ENCODE data around the gene SMR3A.

SMR3A gene

GRCh38 chr4:70360460-70360859 is at the start of gene SMR3A:
Gene SMR3A, plus strand, starts transcription at chr4:70360760. Its CDS starts 1,356 bp downstream, at chr4:70362116.
- DNase-seq: no peak

- DNase-seq: no peak
Measured at GRCh38 chr4:70313736-70314135, 46.8 kb upstream of the SMR3A start.

GRCh38 chr4:70315928-70316327 is 44.6 kb upstream of the SMR3A start:
- no peak for DNase-seq

- DNase-seq: no peak
Measured at GRCh38 chr4:70326052-70326451, 34.5 kb upstream of the SMR3A start.

- no peak for DNase-seq
Measured at GRCh38 chr4:70334681-70335080, 25.9 kb upstream of the SMR3A start, which contains the start of gene CABS1. Gene CABS1, plus strand, starts transcription at chr4:70334981. Its CDS starts 59 bp downstream, at chr4:70335040.

GRCh38 chr4:70336043-70336442 is 24.5 kb upstream of the SMR3A start:
- DNase-seq: no peak

- no peak for DNase-seq
Measured at GRCh38 chr4:70337886-70338420, 22.6 kb upstream of the SMR3A start.

GRCh38 chr4:70356185-70356584 is 4.4 kb upstream of the SMR3A start:
- no peak for DNase-seq

- no peak for DNase-seq
Measured at GRCh38 chr4:70359115-70359661, 1.4 kb upstream of the SMR3A start.

- DNase-seq: no peak
Measured at GRCh38 chr4:70364002-70364401, 3.4 kb downstream of the SMR3A start.

GRCh38 chr4:70365479-70365878 is 4.9 kb downstream of the SMR3A start:
- DNase-seq: no peak

GRCh38 chr4:70367813-70368212 is 7.3 kb downstream of the SMR3A start:
- DNase-seq: no peak

GRCh38 chr4:70371987-70372386 is 11.4 kb downstream of the SMR3A start:
- DNase-seq: no peak

- DNase-seq: no peak
Measured at GRCh38 chr4:70372760-70373159, 12.2 kb downstream of the SMR3A start.

- no peak for DNase-seq
Measured at GRCh38 chr4:70380578-70380977, 20.0 kb downstream of the SMR3A start.

GRCh38 chr4:70382691-70383181 is 22.2 kb downstream of the SMR3A start, which contains the start of gene SMR3B:
Gene SMR3B, plus strand, starts transcription at chr4:70383131. Its CDS starts 1,380 bp downstream, at chr4:70384511.
- no peak for DNase-seq

- DNase-seq: no peak
Measured at GRCh38 chr4:70392057-70392776, 31.7 kb downstream of the SMR3A start.

- DNase-seq: no peak
Measured at GRCh38 chr4:70397580-70397979, 37.0 kb downstream of the SMR3A start, which contains the start of gene OPRPN. Gene OPRPN, plus strand, starts transcription at chr4:70397940. Its CDS starts 1,346 bp downstream, at chr4:70399286.

GRCh38 chr4:70399319-70399718 is 38.8 kb downstream of the SMR3A start:
- DNase-seq: no peak

- no peak for DNase-seq
Measured at GRCh38 chr4:70402762-70403161, 42.2 kb downstream of the SMR3A start.

- no peak for DNase-seq
Measured at GRCh38 chr4:70405765-70406164, 45.2 kb downstream of the SMR3A start.

Data from stimulated activated naive CD4-positive, alpha-beta T cell treated with Interleukin-2 at 50 U/mL for 16 hours (primary cell).